AG20443 (cell line): Measurements from ENCODE around the gene CASP10.

ENCODE experiments used
- DNase-seq: peaks from one replicate; pipeline ENCODE4 v3.0.0; 2012; ENCODE audit warnings: low spot score, mixed read lengths

Gene CASP10

GRCh38 chr2:201260302-201260800, 77.4 kb downstream of the CASP10 start, which contains the start of gene CASP8:
CASP8 (plus strand) TSS chr2:201260536; CDS start chr2:201266487, 5,951 bp downstream.
- peak; percentile 34 for DNase-seq

- DNase-seq, result no peak
These were observed 78.5 kb downstream of the CASP10 start for GRCh38 chr2:201261471-201261870.

DNA sequence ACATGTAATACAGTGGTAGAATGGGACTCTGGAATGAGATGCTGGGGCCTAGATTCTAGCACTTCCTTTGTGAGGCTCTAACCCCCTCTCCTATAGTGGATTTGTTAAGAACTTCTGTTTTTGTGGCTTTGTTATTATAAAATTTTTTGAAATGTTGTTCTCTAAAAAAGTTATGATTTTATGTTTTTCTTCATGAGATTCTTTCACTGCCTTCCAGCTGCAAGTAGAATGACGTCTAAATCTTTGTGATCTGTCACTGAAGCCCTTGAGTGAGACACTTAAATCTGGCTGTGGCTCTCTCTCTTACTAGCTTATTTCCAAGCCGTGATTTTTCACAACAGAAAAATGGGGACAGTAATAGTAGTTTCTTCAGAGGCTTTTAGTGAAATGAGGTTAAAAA, 79.0 kb downstream of the CASP10 start:
- DNase-seq, result no peak

GRCh38 chr2:201262718-201263117, 79.8 kb downstream of the CASP10 start:
- no peak for DNase-seq

- DNase-seq, result no peak
These were observed 80.8 kb downstream of the CASP10 start for GRCh38 chr2:201263779-201264178.

DNA sequence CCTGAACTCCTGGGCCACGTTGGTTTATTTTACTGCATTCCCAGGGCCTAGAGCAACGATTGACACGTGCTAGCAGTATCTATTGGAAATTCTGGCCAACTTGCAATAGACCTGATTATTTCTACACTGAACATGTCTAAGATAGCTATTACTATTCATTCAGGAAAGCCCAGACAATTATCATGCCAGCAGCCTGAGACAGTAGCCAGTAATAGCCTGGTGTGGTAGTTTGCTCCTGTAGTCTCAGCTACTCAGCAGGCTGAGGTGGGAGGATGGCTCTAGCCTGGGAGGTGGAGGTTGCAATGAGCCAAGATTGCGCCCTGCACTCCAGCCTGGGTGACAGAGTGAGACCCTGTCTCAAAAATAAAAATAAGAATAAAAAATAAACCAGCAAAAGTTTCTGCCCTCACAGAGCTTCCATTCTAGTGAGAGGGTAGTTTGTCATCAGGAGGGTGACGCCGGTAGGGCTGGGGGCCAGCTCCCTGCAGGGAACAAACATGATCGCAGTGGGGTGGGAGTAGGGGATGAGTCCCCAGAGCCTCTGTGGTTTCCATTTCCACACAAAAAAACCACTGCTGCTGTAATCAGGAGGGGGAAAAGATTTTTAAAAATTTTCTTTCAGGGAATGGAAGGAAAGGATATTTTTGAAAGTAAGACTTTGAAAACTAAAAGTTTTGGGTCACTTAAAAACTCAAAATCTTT, 81.7 kb downstream of the CASP10 start:
- no peak for DNase-seq

GRCh38 chr2:201266629-201267028, 83.7 kb downstream of the CASP10 start:
- DNase-seq, result no peak

DNA sequence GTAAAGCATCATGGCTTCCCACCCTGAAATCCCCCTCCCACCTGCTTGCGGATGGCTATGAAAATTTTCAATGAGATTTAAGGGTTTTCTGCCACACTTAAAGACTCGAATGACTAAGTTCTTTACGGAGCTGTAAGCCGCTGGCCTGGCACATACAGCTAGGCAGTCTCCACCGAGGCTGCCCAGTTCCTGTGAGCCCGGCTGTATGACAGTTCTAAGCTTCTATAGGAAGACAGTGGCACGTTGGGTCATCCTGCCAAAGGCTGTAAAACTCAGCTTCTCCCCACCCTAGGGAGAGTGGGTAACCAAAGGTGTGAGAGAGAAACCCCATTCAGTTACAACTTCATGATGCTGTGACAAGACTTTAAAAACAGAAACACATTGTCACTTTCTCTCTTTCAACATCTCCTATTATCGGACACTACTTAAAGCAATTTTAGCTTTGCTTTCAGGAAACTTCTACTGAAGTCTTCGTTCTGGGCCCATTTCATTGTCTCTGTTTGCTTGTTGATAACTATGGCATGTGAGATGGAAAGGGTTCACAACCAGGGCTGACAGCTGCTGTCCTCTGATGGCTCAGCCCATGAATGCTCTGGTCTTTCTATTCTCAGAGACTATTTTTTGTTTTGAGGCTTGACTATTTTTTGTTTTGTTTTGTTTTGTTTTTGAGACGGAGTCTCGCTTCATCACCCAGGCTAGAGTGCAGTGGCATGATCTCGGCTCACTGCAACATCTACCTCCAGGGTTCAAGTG, 84.5 kb downstream of the CASP10 start:
- no peak for DNase-seq

DNA sequence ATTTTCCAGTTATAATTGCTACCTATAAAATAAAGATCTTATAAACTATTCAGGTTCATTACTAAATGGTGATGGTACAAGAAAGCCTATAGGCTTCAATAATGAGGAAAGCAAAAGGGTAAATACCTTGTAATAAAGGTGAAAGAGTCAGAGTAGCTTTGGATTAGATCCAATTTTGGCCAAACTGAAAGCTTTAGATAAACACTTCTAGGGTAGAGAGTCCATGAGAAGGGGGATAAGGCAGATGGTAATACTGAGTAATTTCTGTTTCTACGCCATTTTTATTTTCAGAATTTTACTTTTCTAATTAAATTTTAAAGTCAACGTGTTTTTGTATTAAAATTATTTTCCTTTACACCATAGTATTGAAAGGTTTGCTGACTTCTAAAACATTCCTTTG, 86.8 kb downstream of the CASP10 start:
- no peak for DNase-seq

DNA sequence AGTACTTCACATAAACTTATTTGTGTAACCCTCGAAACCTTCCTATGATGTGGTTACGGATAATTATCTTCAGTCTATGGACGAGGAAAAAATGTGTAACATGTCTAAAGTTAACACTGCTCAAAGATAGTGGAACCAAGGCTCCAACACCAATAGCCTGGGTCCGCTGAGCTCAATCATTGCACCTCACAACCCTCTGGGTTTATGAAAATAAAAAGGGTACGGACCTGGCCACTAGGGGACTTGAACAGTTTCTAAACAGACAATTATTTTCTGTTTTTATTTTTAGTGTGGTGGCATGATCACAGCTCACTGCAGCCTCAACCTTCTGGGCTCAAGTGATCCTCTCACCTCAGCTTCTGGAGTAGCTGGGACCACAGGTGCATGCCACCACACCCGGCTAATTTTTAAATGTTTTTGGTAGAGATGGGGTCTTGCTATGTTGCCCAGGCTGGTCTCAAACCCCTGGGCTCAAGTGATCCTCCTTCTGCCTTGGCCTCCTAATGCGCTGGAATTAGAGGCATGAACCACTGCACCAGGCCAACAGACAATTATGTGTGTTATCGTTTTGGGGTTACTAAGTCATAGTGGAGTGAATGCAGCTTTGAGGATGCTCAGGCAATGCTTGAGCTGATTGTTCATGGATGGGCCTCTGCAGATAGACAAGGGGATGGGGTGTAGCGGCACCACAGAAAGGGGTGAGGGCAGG, 87.5 kb downstream of the CASP10 start:
- DNase-seq, result no peak

DNA sequence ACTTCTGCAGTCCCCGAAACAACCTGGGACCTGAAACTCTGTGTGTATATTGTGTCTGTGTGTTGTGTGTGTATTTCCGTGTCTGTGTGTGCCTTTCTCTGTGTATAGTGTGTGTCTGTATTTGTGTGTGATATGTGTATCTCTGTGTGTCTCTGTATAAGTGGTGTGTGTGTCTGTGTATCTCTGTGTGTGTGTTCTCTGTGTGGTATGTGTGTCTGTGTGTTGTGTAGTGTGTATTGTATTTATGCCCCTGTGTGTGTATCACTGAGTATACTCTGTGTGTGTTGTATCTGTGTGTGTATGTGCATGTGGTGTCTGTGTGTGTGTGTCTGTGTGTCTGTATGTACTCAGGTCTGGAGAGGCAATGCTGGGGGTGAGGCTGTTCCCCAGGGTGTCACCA, 89.0 kb downstream of the CASP10 start:
- DNase-seq, result no peak

DNA sequence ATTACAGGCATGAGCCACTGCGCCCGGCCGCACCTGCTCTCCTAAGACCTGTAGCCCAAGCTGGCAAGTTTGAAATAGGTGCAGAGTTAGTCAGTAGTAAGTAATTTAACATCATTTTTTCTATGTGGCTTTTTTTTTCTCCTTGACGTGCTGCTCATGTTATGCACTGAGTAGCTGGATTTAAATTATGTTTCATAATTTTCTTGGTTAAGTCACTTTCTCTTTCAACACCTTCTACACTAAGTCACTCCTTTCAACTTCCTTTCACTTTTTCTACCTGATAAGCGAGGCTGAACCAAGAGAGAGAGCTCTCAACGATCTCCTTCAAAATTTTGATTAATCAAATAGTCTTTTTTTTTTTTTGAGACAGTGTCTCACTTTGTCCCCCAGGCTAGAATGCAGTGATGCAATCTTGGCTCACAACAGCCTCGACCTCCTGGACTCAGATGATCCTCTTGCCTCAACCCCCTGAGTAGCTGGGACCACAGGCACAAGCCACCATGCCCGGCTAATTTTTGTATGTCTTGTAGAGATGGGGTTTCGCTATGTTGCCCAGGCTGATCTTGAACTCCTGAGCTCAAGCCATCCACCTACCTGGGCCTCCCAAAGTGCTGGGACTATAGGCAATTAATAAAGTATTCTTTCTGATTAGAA, 90.5 kb downstream of the CASP10 start:
- no peak for DNase-seq

- no peak for DNase-seq
These were observed 92.1 kb downstream of the CASP10 start for GRCh38 chr2:201275069-201275468.

DNA sequence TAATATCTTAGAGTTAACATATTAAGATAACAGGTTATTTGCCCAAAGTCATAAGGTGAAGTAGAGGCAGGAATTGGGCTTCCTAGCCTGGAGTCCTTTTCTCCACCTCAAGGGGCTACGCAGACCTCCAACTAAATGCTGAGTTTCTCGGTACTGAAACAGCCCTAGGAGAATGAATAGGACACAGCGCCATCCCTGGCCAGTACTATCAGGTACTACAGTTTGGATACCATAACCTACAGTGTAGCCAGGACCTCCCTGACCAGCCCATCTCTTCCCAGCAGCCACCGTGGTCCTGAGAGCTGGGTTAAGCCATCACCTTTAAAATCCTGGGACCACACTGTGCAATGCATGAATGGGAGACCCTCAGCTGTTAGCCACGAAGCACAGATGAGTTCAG, 93.0 kb downstream of the CASP10 start:
- no peak for DNase-seq

DNA sequence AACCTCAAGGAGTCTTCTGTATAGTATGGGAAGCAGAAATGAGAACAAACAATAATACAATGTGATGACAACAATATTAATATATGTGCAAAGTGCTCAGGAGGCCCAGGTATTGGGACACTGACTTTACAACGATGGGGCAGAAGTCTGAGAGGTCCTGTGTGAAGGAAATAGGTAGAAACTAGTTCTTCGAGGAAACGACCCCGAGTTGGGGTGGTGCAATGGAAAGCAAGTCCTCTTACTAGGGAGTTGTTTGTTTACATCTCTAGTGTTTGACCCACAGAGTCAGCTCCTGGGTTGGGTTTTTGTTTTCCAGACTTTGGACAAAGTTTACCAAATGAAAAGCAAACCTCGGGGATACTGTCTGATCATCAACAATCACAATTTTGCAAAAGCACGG, 93.6 kb downstream of the CASP10 start:
- no peak for DNase-seq
